Measurements from ENCODE around the gene CXorf65. TPM values are rescaled to one million over a fixed set of nuclear protein-coding genes. Genes with fewer than 3 reads are reported as not detected.

Gene CXorf65
- total RNA-seq, 2 donors from 2014 or later, result not detected

GRCh38 chrX:71081330-71082123, 25.0 kb downstream of the CXorf65 start:
- no peaks in the 10 kb centered on the region for H3K9me3 ChIP-seq
- no peak overlapping the region for H3K27ac ChIP-seq
- H3K36me3 ChIP-seq, result no peaks in the 10 kb centered on the region
- no peak for TF ChIP-seq CTCF (IDR thresholded peaks at IDR 0.05)
- no peak overlapping the region for H3K9ac ChIP-seq (ENCODE audit: low read depth in 2 of 2, low read length in 2 of 2)
- DNase-seq, result no peak
- no peaks in the 10 kb centered on the region for H3K4me1 ChIP-seq
- H3K4me3 ChIP-seq, result no peak overlapping the region
- no peaks in the 10 kb centered on the region for H3K27me3 ChIP-seq
- intact Hi-C loops (cut with DNase I), result no loop called here

GRCh38 chrX:71070531-71070930, 36.0 kb downstream of the CXorf65 start:
- TF ChIP-seq CTCF (IDR thresholded peaks at IDR 0.05), result no peak
- Histone ChIP-seq H3K27me3 (no peaks in the 10 kb centered on the region), H3K4me1 (no peaks in the 10 kb centered on the region), H3K27ac (no peak overlapping the region), H3K9ac (ENCODE audit: low read depth in 2 of 2, low read length in 2 of 2) (no peak overlapping the region), H3K4me3 (no peak overlapping the region), H3K9me3 (no peaks in the 10 kb centered on the region), H3K36me3 (no peaks in the 10 kb centered on the region)
- intact Hi-C loops (cut with DNase I), result no loop called here
- no peak for DNase-seq

GRCh38 chrX:71068044-71068918, 38.3 kb downstream of the CXorf65 start, which contains the start of gene SNX12:
TSS of gene SNX12 (minus strand) at chrX:71068334. CDS start at chrX:71068306, 28 bp downstream.
- H3K27me3 ChIP-seq, result no peaks in the 10 kb centered on the region
- H3K4me1 ChIP-seq, result no peaks in the 10 kb centered on the region
- peak within 1 kb of the TSS; percentile 47 for H3K4me3 ChIP-seq
- TF ChIP-seq CTCF (IDR thresholded peaks at IDR 0.05), result no peak
- intact Hi-C loops (cut with DNase I), result no loop called here
- DNase-seq, result peak; percentile 90
- no peaks in the 10 kb centered on the region for H3K9me3 ChIP-seq
- peak within 1 kb of the TSS; percentile 60 to 65 for H3K9ac ChIP-seq (ENCODE audit: low read depth in 2 of 2, low read length in 2 of 2)
- H3K36me3 ChIP-seq, result no peaks in the 10 kb centered on the region
- peak within 1 kb of the TSS; percentile 76 for H3K27ac ChIP-seq

GRCh38 chrX:71067712-71068043, 38.9 kb downstream of the CXorf65 start:
- Histone ChIP-seq H3K9me3 (no peaks in the 10 kb centered on the region), H3K36me3 (no peaks in the 10 kb centered on the region), H3K27ac (peak overlapping the region; percentile 76), H3K27me3 (no peaks in the 10 kb centered on the region), H3K9ac (ENCODE audit: low read depth in 2 of 2, low read length in 2 of 2) (peak overlapping the region; percentile 53), H3K4me3 (peak overlapping the region; percentile 47), H3K4me1 (no peaks in the 10 kb centered on the region)
- TF ChIP-seq CTCF (IDR thresholded peaks at IDR 0.05), result no peak
- intact Hi-C loops (cut with DNase I), result no loop called here
- no peak for DNase-seq

- Histone ChIP-seq H3K9me3 (no peaks in the 10 kb centered on the region), H3K27me3 (no peaks in the 10 kb centered on the region), H3K4me3 (peak overlapping the region; percentile 47), H3K4me1 (no peaks in the 10 kb centered on the region), H3K36me3 (no peaks in the 10 kb centered on the region), H3K9ac (ENCODE audit: low read depth in 2 of 2, low read length in 2 of 2) (peak overlapping the region; percentile 53), H3K27ac (peak overlapping the region; percentile 76)
- DNase-seq, result no peak
- no peak for TF ChIP-seq CTCF (IDR thresholded peaks at IDR 0.05)
- intact Hi-C loops (cut with DNase I), result no loop called here
Observed at GRCh38 chrX:71067089-71067488, 39.5 kb downstream of the CXorf65 start.
